Mucosa of stomach (tissue), 1 donor: ENCODE data around the gene FEZF1.

Experiments
- H3K27me3 ChIP-seq: one replicate; pipeline ENCODE4 v1.7.0; 2013; ENCODE audit warnings: mild to moderate bottlenecking, low read length; ENCODE audit not compliant: control insufficient read depth, insufficient read depth
- H3K36me3 ChIP-seq: one replicate; pipeline ENCODE4 v1.7.0; 2013; ENCODE audit warnings: low read length; ENCODE audit not compliant: control insufficient read depth, insufficient read depth
- H3K4me1 ChIP-seq: one replicate; pipeline ENCODE4 v1.7.0; 2013; ENCODE audit warnings: mild to moderate bottlenecking, low read length; ENCODE audit not compliant: control insufficient read depth, insufficient read depth
- H3K4me3 ChIP-seq: one replicate; pipeline ENCODE4 v1.7.0; 2013; ENCODE audit warnings: low read length
- H3K9ac ChIP-seq: one replicate; pipeline ENCODE4 v1.7.0; 2013; ENCODE audit warnings: mild to moderate bottlenecking, low read length, moderate library complexity
- H3K9me3 ChIP-seq: one replicate; pipeline ENCODE4 v1.7.0; 2013; ENCODE audit warnings: mild to moderate bottlenecking, low read length, moderate library complexity; ENCODE audit not compliant: control insufficient read depth
- donor health status: Pancreatic carcinoma.

Gene FEZF1

DNA sequence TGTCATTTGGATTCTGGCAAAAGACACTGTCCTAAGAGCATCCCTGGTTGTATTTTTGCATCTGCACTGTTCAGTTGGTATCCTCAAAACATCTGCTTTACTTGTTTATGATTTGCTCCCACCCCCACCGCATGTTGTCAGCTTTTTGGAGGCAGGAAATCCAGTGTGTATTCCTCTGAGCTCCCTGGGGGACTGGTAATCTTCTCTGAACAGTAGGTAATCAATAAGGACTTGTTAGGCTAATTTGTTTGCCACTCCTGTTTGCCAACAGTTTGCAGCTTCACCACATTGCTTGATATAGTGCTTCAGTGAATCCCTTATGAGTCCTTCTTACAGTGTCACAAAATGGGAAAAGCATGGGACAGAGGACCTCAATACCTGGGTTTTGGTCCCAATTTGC is 49.1 kb downstream of the FEZF1 start:
- Histone ChIP-seq H3K9me3 (no peaks in the 10 kb centered on the region), H3K36me3 (no peaks in the 10 kb centered on the region), H3K4me3 (no peak overlapping the region), H3K27me3 (no peaks in the 10 kb centered on the region), H3K9ac (no peak overlapping the region), H3K4me1 (no peaks in the 10 kb centered on the region)
